SU-DHL-6 (cell line): ENCODE results near the gene SMYD1.

ENCODE experiments used
- EZH2phosphoT487 ChIP-seq: fragments of 200-600 bp; sonication (generic), shearing (Covaris generic); conservative IDR thresholded peaks from 2 replicates; pipeline ENCODE4 v1.6.1; 2018; ENCODE audit warnings: mild to moderate bottlenecking, antibody characterized with exemption, low read length, moderate library complexity, mixed read lengths
- TF ChIP-seq, protein P1 (sequence below): fragments of 200-600 bp; sonication (generic); IDR thresholded peaks from one replicate; pipeline ENCODE4 v1.5.1; 2017; ENCODE audit warnings: antibody characterized with exemption, mild to moderate bottlenecking, low read length, moderate library complexity; ENCODE audit not compliant: insufficient read depth, poor library complexity, severe bottlenecking

- TF ChIP-seq, protein P1, sequence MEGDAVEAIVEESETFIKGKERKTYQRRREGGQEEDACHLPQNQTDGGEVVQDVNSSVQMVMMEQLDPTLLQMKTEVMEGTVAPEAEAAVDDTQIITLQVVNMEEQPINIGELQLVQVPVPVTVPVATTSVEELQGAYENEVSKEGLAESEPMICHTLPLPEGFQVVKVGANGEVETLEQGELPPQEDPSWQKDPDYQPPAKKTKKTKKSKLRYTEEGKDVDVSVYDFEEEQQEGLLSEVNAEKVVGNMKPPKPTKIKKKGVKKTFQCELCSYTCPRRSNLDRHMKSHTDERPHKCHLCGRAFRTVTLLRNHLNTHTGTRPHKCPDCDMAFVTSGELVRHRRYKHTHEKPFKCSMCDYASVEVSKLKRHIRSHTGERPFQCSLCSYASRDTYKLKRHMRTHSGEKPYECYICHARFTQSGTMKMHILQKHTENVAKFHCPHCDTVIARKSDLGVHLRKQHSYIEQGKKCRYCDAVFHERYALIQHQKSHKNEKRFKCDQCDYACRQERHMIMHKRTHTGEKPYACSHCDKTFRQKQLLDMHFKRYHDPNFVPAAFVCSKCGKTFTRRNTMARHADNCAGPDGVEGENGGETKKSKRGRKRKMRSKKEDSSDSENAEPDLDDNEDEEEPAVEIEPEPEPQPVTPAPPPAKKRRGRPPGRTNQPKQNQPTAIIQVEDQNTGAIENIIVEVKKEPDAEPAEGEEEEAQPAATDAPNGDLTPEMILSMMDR, result no peak
- TF ChIP-seq EZH2phosphoT487, result no peak
These were observed 25.1 kb downstream of the SMYD1 start for GRCh38 chr2:88092773-88093172.
